Mesenchymal stem cell (in vitro differentiated cells and primary cell): ENCODE results near the gene METRNL.

Experiments
- DNase-seq: peaks from one replicate; pipeline ENCODE4 v3.0.0-alpha.2; 2013
- H2AFZ ChIP-seq: one replicate; pipeline ENCODE4 v1.6.1; 2013; ENCODE audit warnings: low read depth, mild to moderate bottlenecking, control low read depth, inconsistent platforms, low read length, moderate library complexity
- H2AK5ac ChIP-seq: 2 replicates; pipeline ENCODE4 v1.6.1; 2013; ENCODE audit warnings: low read length, moderate library complexity, mild to moderate bottlenecking, inconsistent platforms; ENCODE audit not compliant: severe bottlenecking
- H2BK120ac ChIP-seq: one replicate; pipeline ENCODE4 v1.6.1; 2013; ENCODE audit warnings: low read depth, mild to moderate bottlenecking, inconsistent platforms, low read length, moderate library complexity
- H2BK12ac ChIP-seq, 2 experiments: one replicate each; pipeline ENCODE4 v1.6.1; 2013; ENCODE audit warnings: inconsistent platforms in 2 of 2, low read length in 2 of 2, mild to moderate bottlenecking in 2 of 2, moderate library complexity in 2 of 2, control low read depth in 1 of 2
- H2BK15ac ChIP-seq: one replicate; pipeline ENCODE4 v1.6.1; 2013; ENCODE audit warnings: mild to moderate bottlenecking, low read depth, inconsistent platforms; ENCODE audit not compliant: poor library complexity, severe bottlenecking
- H2BK5ac ChIP-seq: 2 replicates; pipeline ENCODE4 v1.6.1; 2013; ENCODE audit warnings: low read depth, mild to moderate bottlenecking, low read length, control low read depth, inconsistent platforms; ENCODE audit not compliant: poor library complexity, severe bottlenecking
- H3K14ac ChIP-seq, 2 experiments: one replicate each; pipeline ENCODE4 v1.6.1; 2013; ENCODE audit warnings: inconsistent platforms in 2 of 2, low read length in 2 of 2, control low read depth in 1 of 2, mild to moderate bottlenecking in 1 of 2, moderate library complexity in 1 of 2
- H3K18ac ChIP-seq, 2 experiments: one replicate each; pipeline ENCODE4 v1.6.1; 2013; ENCODE audit warnings: inconsistent platforms in 2 of 2, low read length in 2 of 2, control low read depth in 1 of 2, low read depth in 1 of 2, mild to moderate bottlenecking in 1 of 2
- H3K23ac ChIP-seq, 2 experiments: one replicate each; pipeline ENCODE4 v1.6.1; 2013; ENCODE audit warnings: inconsistent platforms in 2 of 2, low read length in 2 of 2, mild to moderate bottlenecking in 2 of 2, moderate library complexity in 2 of 2, control low read depth in 1 of 2
- H3K27ac ChIP-seq: 2 replicates; pipeline ENCODE4 v1.5.1; 2013; ENCODE audit warnings: mild to moderate bottlenecking, moderate library complexity, low read length, control low read depth, inconsistent platforms; ENCODE audit not compliant: poor library complexity, severe bottlenecking
- H3K27me3 ChIP-seq, 2 experiments: 2 replicates each; pipeline versions ENCODE4 v1.6.1 to v1.7.0; 2013; ENCODE audit warnings: low read length in 2 of 2, mild to moderate bottlenecking in 2 of 2, moderate library complexity in 2 of 2, control low read depth in 1 of 2, inconsistent platforms in 1 of 2; ENCODE audit not compliant: control insufficient read depth in 1 of 2, insufficient read depth in 1 of 2
- H3K36me3 ChIP-seq, 2 experiments: 2 replicates each; pipeline versions ENCODE4 v1.6.1 to v1.7.0; 2013; ENCODE audit warnings: low read length in 2 of 2, control low read depth in 1 of 2, inconsistent platforms in 1 of 2, low read depth in 1 of 2, mild to moderate bottlenecking in 1 of 2; ENCODE audit not compliant: insufficient read depth in 2 of 2, control insufficient read depth in 1 of 2
- H3K4ac ChIP-seq, 2 experiments: one replicate each; pipeline ENCODE4 v1.6.1; 2013; ENCODE audit warnings: inconsistent platforms in 2 of 2, low read length in 2 of 2, mild to moderate bottlenecking in 2 of 2, moderate library complexity in 2 of 2, control low read depth in 1 of 2, low read depth in 1 of 2
- H3K4me1 ChIP-seq: 2 replicates; pipeline ENCODE4 v1.6.1; 2013; ENCODE audit warnings: low read depth, low read length, control low read depth; ENCODE audit not compliant: control insufficient read depth, insufficient read depth
- H3K4me2 ChIP-seq: 2 replicates; pipeline ENCODE4 v1.6.1; 2013; ENCODE audit warnings: low read length, mild to moderate bottlenecking, inconsistent platforms; ENCODE audit not compliant: poor library complexity, severe bottlenecking
- H3K4me3 ChIP-seq, 2 experiments: 2 replicates each; pipeline versions ENCODE4 v1.5.1 to v1.7.0; 2013; ENCODE audit warnings: low read length in 2 of 2, mild to moderate bottlenecking in 2 of 2, control low read depth in 1 of 2, low read depth in 1 of 2; ENCODE audit not compliant: insufficient read depth in 1 of 2
- H3K79me1 ChIP-seq: replicated peaks from 2 replicates; pipeline ENCODE4 v1.6.1; 2013; ENCODE audit warnings: mild to moderate bottlenecking, control low read depth, low read length, inconsistent platforms; ENCODE audit not compliant: poor library complexity, severe bottlenecking
- H3K9ac ChIP-seq: 2 replicates; pipeline ENCODE4 v1.7.0; 2013; ENCODE audit warnings: mild to moderate bottlenecking, low read length, moderate library complexity
- H3K9me3 ChIP-seq: 2 replicates; pipeline ENCODE4 v1.7.0; 2013; ENCODE audit warnings: mild to moderate bottlenecking, low read length; ENCODE audit not compliant: control insufficient read depth
- H4K8ac ChIP-seq: one replicate; pipeline ENCODE4 v1.6.1; 2013; ENCODE audit warnings: inconsistent platforms, mild to moderate bottlenecking, low read length, moderate library complexity
- H4K91ac ChIP-seq: one replicate; pipeline ENCODE4 v1.6.1; 2013; ENCODE audit warnings: mild to moderate bottlenecking, low read length, inconsistent platforms
- WGBS: methylation state at CpG from one replicate; pipeline ENCODE4 v1.1.7; 2013; ENCODE audit warnings: mixed read lengths; 5-methylcytosine and 5-hydroxymethylcytosine counted together

Gene METRNL

DNA sequence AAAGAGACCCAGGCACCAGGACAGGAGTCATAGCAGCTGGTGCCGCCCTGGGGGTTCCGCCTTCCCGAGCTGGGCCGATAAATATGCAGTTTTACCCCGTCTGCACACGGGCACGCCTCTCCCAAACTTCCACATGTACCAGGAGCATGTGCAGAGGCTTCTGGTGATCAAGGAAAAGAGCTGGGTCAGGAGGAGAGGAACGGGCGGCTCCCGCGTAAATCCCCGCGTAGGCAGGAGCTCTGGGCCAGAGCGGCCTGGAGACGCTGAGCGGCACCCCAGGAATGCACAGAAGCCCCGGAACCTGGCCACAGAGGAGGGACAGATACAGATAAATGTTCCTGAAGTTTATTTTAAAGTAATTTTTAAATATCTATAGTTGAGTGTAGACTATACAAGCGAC is 46.6 kb upstream of the METRNL start:
- Histone ChIP-seq H3K27me3 (no peaks in the 10 kb centered on the region), H3K23ac (no peak overlapping the region), H3K4me2 (no peak overlapping the region), H3K14ac (no peak overlapping the region), H3K4ac (no peak overlapping the region), H3K27ac (no peak overlapping the region), H3K4me1 (no peaks in the 10 kb centered on the region), H2BK5ac (no peak overlapping the region), H3K4me3 (no peak overlapping the region), H2AFZ (no peak overlapping the region), H2AK5ac (no peak overlapping the region), H4K8ac (no peak overlapping the region), H2BK12ac (no peak overlapping the region), H2BK15ac (no peak overlapping the region), H2BK120ac (no peak overlapping the region), H3K9me3 (no peaks in the 10 kb centered on the region), H3K36me3 (peaks cover 33 to 51% of the 10 kb centered on the region in 2 experiments), H3K9ac (no peak overlapping the region), H3K79me1 (peaks cover 14% of the 10 kb centered on the region), H4K91ac (no peak overlapping the region), H3K18ac (no peak overlapping the region)
- 98% methylated on average over 15 of the region's 18 CpGs for WGBS
- no peak for DNase-seq

DNA sequence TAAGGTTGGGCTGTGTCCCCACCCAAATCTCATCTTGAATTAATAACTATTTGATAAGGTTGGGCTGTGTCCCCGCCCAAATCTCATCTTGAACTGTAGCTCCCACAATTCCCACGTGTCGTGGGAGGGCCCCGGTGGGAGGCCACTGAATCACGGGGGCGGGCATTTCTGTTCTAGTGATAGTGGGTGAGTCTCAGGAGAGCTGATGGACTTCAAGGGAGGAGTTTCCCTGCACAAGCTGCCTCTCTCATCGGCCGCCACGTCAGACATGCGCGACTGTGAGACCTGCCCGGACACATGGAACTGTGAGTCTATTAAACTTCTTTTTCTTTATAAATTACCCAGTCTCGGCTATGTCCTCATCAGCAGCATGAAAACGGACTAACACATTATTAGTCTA is 44.9 kb upstream of the METRNL start:
- 97% methylated on average over 14 of the region's 14 CpGs for WGBS
- no peak overlapping the region for H2BK120ac ChIP-seq
- H3K4me1 ChIP-seq, result no peaks in the 10 kb centered on the region
- H3K36me3 ChIP-seq, result peaks cover 37 to 48% of the 10 kb centered on the region in 2 experiments
- H2AFZ ChIP-seq, result no peak overlapping the region
- H2AK5ac ChIP-seq, result no peak overlapping the region
- H2BK12ac ChIP-seq, result no peak overlapping the region
- H3K23ac ChIP-seq, result no peak overlapping the region
- H3K4ac ChIP-seq, result no peak overlapping the region
- DNase-seq, result no peak
- peaks cover 10% of the 10 kb centered on the region for H3K79me1 ChIP-seq
- no peak overlapping the region for H3K4me2 ChIP-seq
- no peak overlapping the region for H3K4me3 ChIP-seq
- no peak overlapping the region for H3K18ac ChIP-seq
- no peaks in the 10 kb centered on the region for H3K27me3 ChIP-seq
- H3K14ac ChIP-seq, result no peak overlapping the region
- H3K27ac ChIP-seq, result no peak overlapping the region
- H4K8ac ChIP-seq, result no peak overlapping the region
- H3K9ac ChIP-seq, result no peak overlapping the region
- H4K91ac ChIP-seq, result no peak overlapping the region
- H2BK5ac ChIP-seq, result no peak overlapping the region
- H3K9me3 ChIP-seq, result peaks cover under 1% of the 10 kb centered on the region
- H2BK15ac ChIP-seq, result no peak overlapping the region

DNA sequence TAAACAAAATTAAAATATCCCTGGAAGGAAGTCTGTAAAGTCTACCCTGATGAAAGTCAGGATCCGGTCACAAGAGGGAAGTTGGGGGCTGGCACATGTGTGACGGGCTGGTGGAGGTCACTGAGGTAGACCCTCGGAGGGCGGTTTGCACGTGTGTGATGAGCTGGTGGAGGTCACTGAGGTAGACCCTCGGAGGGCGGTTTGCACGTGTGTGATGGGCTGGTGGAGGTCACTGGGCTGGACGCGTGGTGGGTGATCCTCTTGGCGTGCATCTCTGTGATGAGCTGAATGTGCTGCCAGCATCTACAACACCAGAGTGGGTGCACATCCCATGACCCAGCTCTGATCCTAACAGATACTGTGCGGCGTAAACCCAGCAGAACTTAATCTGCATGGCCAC is 43.7 kb upstream of the METRNL start:
- no peaks in the 10 kb centered on the region for H3K27me3 ChIP-seq
- H2AFZ ChIP-seq, result no peak overlapping the region
- H3K9me3 ChIP-seq, result peaks cover 8% of the 10 kb centered on the region
- H4K91ac ChIP-seq, result no peak overlapping the region
- H3K4me2 ChIP-seq, result no peak overlapping the region
- H2BK5ac ChIP-seq, result no peak overlapping the region
- no peak overlapping the region for H2BK15ac ChIP-seq
- no peaks in the 10 kb centered on the region for H3K4me1 ChIP-seq
- no peak overlapping the region for H3K4ac ChIP-seq
- no peak overlapping the region for H3K18ac ChIP-seq
- H3K27ac ChIP-seq, result no peak overlapping the region
- peaks cover 42 to 47% of the 10 kb centered on the region in 2 experiments for H3K36me3 ChIP-seq
- no peak overlapping the region for H2BK12ac ChIP-seq
- no peak for DNase-seq
- H4K8ac ChIP-seq, result no peak overlapping the region
- peaks cover 13% of the 10 kb centered on the region for H3K79me1 ChIP-seq
- no peak overlapping the region for H2AK5ac ChIP-seq
- H2BK120ac ChIP-seq, result no peak overlapping the region
- no peak overlapping the region for H3K4me3 ChIP-seq
- no peak overlapping the region for H3K9ac ChIP-seq
- H3K23ac ChIP-seq, result no peak overlapping the region
- 97% methylated on average over 13 of the region's 13 CpGs for WGBS
- H3K14ac ChIP-seq, result no peak overlapping the region

DNA sequence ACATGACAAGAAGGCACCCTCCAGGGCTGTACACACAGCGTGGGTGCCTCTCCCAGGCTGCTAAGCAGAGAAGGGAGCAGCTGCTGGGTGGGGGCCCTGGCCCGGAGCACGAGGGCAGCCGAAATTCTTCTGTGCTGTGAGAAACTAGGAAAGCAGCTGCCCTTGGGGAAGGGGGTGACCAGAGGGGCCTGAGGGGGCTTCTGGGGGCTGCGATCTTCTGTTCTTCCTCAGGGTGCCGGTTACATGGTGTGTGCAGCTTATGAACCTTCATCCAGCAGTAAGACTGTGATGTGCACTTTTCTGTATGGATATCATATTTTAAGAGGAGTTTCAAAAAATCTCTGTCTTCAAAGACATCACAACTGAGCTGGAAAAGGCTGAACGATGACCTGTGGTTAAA is 43.2 kb upstream of the METRNL start:
- Histone ChIP-seq H3K9ac (no peak overlapping the region), H2BK5ac (no peak overlapping the region), H4K91ac (no peak overlapping the region), H2BK15ac (no peak overlapping the region), H3K4ac (no peak overlapping the region), H3K9me3 (peaks cover 11% of the 10 kb centered on the region), H3K14ac (no peak overlapping the region), H3K36me3 (peaks cover 45% of the 10 kb centered on the region in 2 experiments), H2BK120ac (no peak overlapping the region), H3K27ac (no peak overlapping the region), H3K4me3 (no peak overlapping the region), H2AFZ (no peak overlapping the region), H3K79me1 (peaks cover 13% of the 10 kb centered on the region), H3K4me2 (no peak overlapping the region), H2BK12ac (no peak overlapping the region), H3K27me3 (no peaks in the 10 kb centered on the region), H3K18ac (no peak overlapping the region), H3K23ac (no peak overlapping the region), H4K8ac (no peak overlapping the region), H2AK5ac (no peak overlapping the region), H3K4me1 (no peaks in the 10 kb centered on the region)
- no peak for DNase-seq
- 97% methylated on average over 7 of the region's 7 CpGs for WGBS
